GM23338 (cell line): ENCODE results near the gene CTBP2.

Experiments
- CREB1 ChIP-seq: fragments of 250-450 bp; sonication (Bioruptor Pico); IDR thresholded peaks from 2 replicates; pipeline ENCODE4 v1.5.0; 2020; ENCODE audit warnings: low read depth, mild to moderate bottlenecking, moderate library complexity
- EZH2phosphoT487 ChIP-seq: fragments of 200-600 bp; sonication (generic); IDR thresholded peaks from one replicate; pipeline ENCODE4 v1.8.1; 2018; ENCODE audit warnings: antibody characterized with exemption; ENCODE audit not compliant: unreplicated experiment
- NANOG ChIP-seq: IDR thresholded peaks from 2 replicates; pipeline ENCODE4 v1.6.1; 2016; ENCODE audit warnings: antibody characterized with exemption, borderline replicate concordance
- POLR2AphosphoS5 ChIP-seq: IDR thresholded peaks from 2 replicates; pipeline ENCODE4 v1.6.1; 2016; ENCODE audit warnings: antibody characterized with exemption, low read depth
- ZNF114 ChIP-seq: fragments of 250-450 bp; sonication (Bioruptor Pico); IDR thresholded peaks from 2 replicates; pipeline ENCODE4 v1.5.0; 2020; ENCODE audit warnings: mild to moderate bottlenecking, moderate library complexity

GRCh38 chr10:125147971-125148439 lies 12.4 kb downstream of the CTBP2 start:
- TF ChIP-seq POLR2AphosphoS5 (no peak), NANOG (no peak), CREB1 (CRISPR knock-in tag) (no peak), ZNF114 (no peak), EZH2phosphoT487 (no peak)
